A549 (cell line): ENCODE results near the gene MAML1. TPM values are rescaled to one million over a fixed set of nuclear protein-coding genes. Genes with fewer than 3 reads are reported as not detected.

Source experiments
- NR3C1 ChIP-seq: fragments of >200 bp; sonication (Bioruptor Twin); formaldehyde crosslinking; IDR thresholded peaks from 3 replicates; pipeline ENCODE4 v1.6.1; 2017
- polyA plus RNA-seq, 4 experiments: library from polyadenylated mRNA; depleted of rRNA in 3 of 4; stranded (reverse); fragments of >200 nt; fragmentation: RNase III in 1 of 4; extraction: RNeasy Plus Mini Kit Qiagen cat#74134 plus additional on column Dnase treatment in 1 of 4; gene quantifications; 2 replicates in 3 of 4; 3 replicates in 1 of 4; pipeline ENCODE4 v1.2.3, GENCODE V29; 2011 to 2017
- small RNA-seq, 6 experiments: library from RNA; depleted of rRNA; stranded (forward); fragments of <200 nt; gene quantifications; one replicate each; pipeline ENCODE3, GENCODE V24; 2012

The MAML1 gene
- polyA plus RNA-seq, 2 of the 4 experiments (the other 2 are of a cell fraction), result 6.9 to 12.0 TPM

GRCh38 chr5:179825655-179826182 lies 93.1 kb downstream of the MAML1 start (continued):
- no peak for TF ChIP-seq NR3C1

Small RNA genes within 50 kb of the gene (small RNA-seq; reads per million reads assigned to genes)
- gene MIR1229, result 0 to 1.7 (median 0.60) reads per million in 6 experiments

Other genes starting within 250 kb of the MAML1 start
- gene RUFY1, start 182.3 kb upstream of the MAML1 start, polyA plus RNA-seq (2011; rRNA removed), result 30.6 and 39.5 TPM in 2 replicates
- gene RUFY1, start 182.3 kb upstream of the MAML1 start, polyA plus RNA-seq (2017; fragmentation: RNase III; extraction: RNeasy Plus Mini Kit Qiagen cat#74134 plus additional on column Dnase treatment), result 31.7 to 33.7 TPM (median 33.3 TPM) in 3 replicates
- gene HNRNPH1, start 109.2 kb upstream of the MAML1 start, polyA plus RNA-seq (2011; rRNA removed), result 511 and 688 TPM in 2 replicates
- gene HNRNPH1, start 109.2 kb upstream of the MAML1 start, polyA plus RNA-seq (2017; fragmentation: RNase III; extraction: RNeasy Plus Mini Kit Qiagen cat#74134 plus additional on column Dnase treatment), result 1,576 to 1,720 TPM (median 1,580 TPM) in 3 replicates
- gene CBY3, start 51.8 kb upstream of the MAML1 start, polyA plus RNA-seq (2011; rRNA removed), result not detected in 2 replicates
- not detected in 3 replicates for gene CBY3, start 51.8 kb upstream of the MAML1 start, polyA plus RNA-seq (2017; fragmentation: RNase III; extraction: RNeasy Plus Mini Kit Qiagen cat#74134 plus additional on column Dnase treatment)
- 1,000 and 1,241 TPM in 2 replicates for gene CANX, start 33.9 kb upstream of the MAML1 start, polyA plus RNA-seq (2011; rRNA removed)
- gene CANX, start 33.9 kb upstream of the MAML1 start, polyA plus RNA-seq (2017; fragmentation: RNase III; extraction: RNeasy Plus Mini Kit Qiagen cat#74134 plus additional on column Dnase treatment), result 364 to 433 TPM (median 402 TPM) in 3 replicates
- not detected in 2 replicates for gene LTC4S, start 61.2 kb downstream of the MAML1 start, polyA plus RNA-seq (2011; rRNA removed)
- gene LTC4S, start 61.2 kb downstream of the MAML1 start, polyA plus RNA-seq (2017; fragmentation: RNase III; extraction: RNeasy Plus Mini Kit Qiagen cat#74134 plus additional on column Dnase treatment), result 0.26 TPM in 1 of 3 replicates, not detected in the others
- gene MGAT4B, start 74.0 kb downstream of the MAML1 start, polyA plus RNA-seq (2011; rRNA removed), result 57.4 and 110 TPM in 2 replicates
- gene MGAT4B, start 74.0 kb downstream of the MAML1 start, polyA plus RNA-seq (2017; fragmentation: RNase III; extraction: RNeasy Plus Mini Kit Qiagen cat#74134 plus additional on column Dnase treatment), result 153 to 166 TPM (median 153 TPM) in 3 replicates
- 362 and 415 TPM in 2 replicates for gene SQSTM1, start 88.1 kb downstream of the MAML1 start, polyA plus RNA-seq (2011; rRNA removed)
- gene SQSTM1, start 88.1 kb downstream of the MAML1 start, polyA plus RNA-seq (2017; fragmentation: RNase III; extraction: RNeasy Plus Mini Kit Qiagen cat#74134 plus additional on column Dnase treatment), result 529 to 625 TPM (median 606 TPM) in 3 replicates
- 21.4 and 26.1 TPM in 2 replicates for gene MRNIP, start 126.0 kb downstream of the MAML1 start, polyA plus RNA-seq (2011; rRNA removed)
- 29.7 to 35.9 TPM (median 30.5 TPM) in 3 replicates for gene MRNIP, start 126.0 kb downstream of the MAML1 start, polyA plus RNA-seq (2017; fragmentation: RNase III; extraction: RNeasy Plus Mini Kit Qiagen cat#74134 plus additional on column Dnase treatment)
- gene TBC1D9B, start 175.1 kb downstream of the MAML1 start, polyA plus RNA-seq (2011; rRNA removed), result 37.2 and 45.2 TPM in 2 replicates
- gene TBC1D9B, start 175.1 kb downstream of the MAML1 start, polyA plus RNA-seq (2017; fragmentation: RNase III; extraction: RNeasy Plus Mini Kit Qiagen cat#74134 plus additional on column Dnase treatment), result 60.1 to 68.1 TPM (median 64.7 TPM) in 3 replicates